Pancreas (tissue), 10 donors: Measurements from ENCODE around the gene MBTD1. TPM values are rescaled to one million over a fixed set of nuclear protein-coding genes. Genes with fewer than 3 reads are reported as not detected.

Experiments
- ATAC-seq, 4 donors: fragments of 200-7000 bp; cut with Tn5 transposase; one replicate each; pipeline versions ENCODE4 v1.8.0 to v1.9.1; 2020; ENCODE audit warnings: mild to moderate bottlenecking in 4 of 4, moderate library complexity in 4 of 4
- DNase-seq, 6 donors: peaks; one replicate each; pipeline ENCODE4 v3.0.0-alpha.2; 2020
- FAIRE-seq: peaks from 2 replicates; lab custom pipeline; 2012; peaks lifted over from hg19 to GRCh38; lab: Jason Lieb, UNC
- H3K27ac ChIP-seq, 4 donors: fragments of 200-600 bp; sonication (generic); 1 replicate in 3 of 4; 2 replicates in 1 of 4; pipeline versions ENCODE4 v1.5.0 to v1.8.0; 2020
- H3K27me3 ChIP-seq, 4 donors: fragments of 200-600 bp; one replicate each; pipeline ENCODE4 v1.8.0; 2021
- H3K36me3 ChIP-seq, 3 donors: fragments of 200-600 bp; sonication (generic) in 1 of 3; one replicate each; pipeline versions ENCODE4 v1.5.0 to v1.8.0; 2020 to 2021
- H3K4me1 ChIP-seq, 3 donors: fragments of 200-600 bp; one replicate each; pipeline ENCODE4 v1.8.0; 2021
- H3K4me3 ChIP-seq, 4 donors: fragments of 200-600 bp; sonication (generic) in 2 of 4; one replicate each; pipeline versions ENCODE4 v1.5.0 to v1.8.0; 2020 to 2021
- H3K9me3 ChIP-seq, 4 donors: fragments of 200-600 bp; one replicate each; pipeline ENCODE4 v1.8.0; 2021
- CTCF ChIP-seq, 4 donors: fragments of 200-600 bp; sonication (generic) in 3 of 4; IDR thresholded peaks; one replicate each; pipeline versions ENCODE4 v1.5.0 to v1.8.0; 2021; ENCODE audit warnings: antibody characterized with exemption in 4 of 4
- WGBS, 2 donors: extraction: QIAGEN DNeasy Blood & Tissue Kit; methylation state at CpG; one replicate each; pipeline ENCODE4 v1.1.7; 2013; 5-methylcytosine and 5-hydroxymethylcytosine counted together
- intact Hi-C, 3 donors: fragments of 100-400 bp; cut with DNase I; formaldehyde crosslinking; loops; one replicate each; pipeline versions ENCODE4 v1.11.1 to v1.14.2; 2022
- polyA plus RNA-seq, 2 donors: library from polyadenylated mRNA; stranded (reverse); fragments of 200-250 nt; gene quantifications; one replicate each; pipeline ENCODE4 v1.2.3, GENCODE V29; 2013
- total RNA-seq, 6 donors: library from RNA; stranded (reverse); fragmentation: NEBNext Ultra II Directional in 4 of 6; extraction: Animal tissue kit (Norgen Biotek cat#: 25700) in 4 of 6; gene quantifications; one replicate each; pipeline versions ENCODE4 v1.2.1 to v1.2.4, GENCODE V29; 2021 to 2023
- donor health status: healthy with polysubstance abuse.
- donor health status: DM: no; HTN: no; CAD: no; lungs with moderate emphysema.
- donor health status: DM: no; HTN: no; CAD: no.
- donor health status: control.
- donor health status: control.
- donor health status: Bipolar disorder and iron deficiency.
- donor health status: DM: yes; HTN: yes; CAD: no.
- donor health status: DM: no; HTN: no; CAD: no.
- donor health status: DM: no; HTN: no; CAD: no.
- donor health status: DM: yes; HTN: yes; CAD: no.

The MBTD1 gene
- total and polyA plus RNA-seq, 8 donors, result 5.6 to 12.6 (median 7.8) TPM

- FAIRE-seq, result no peak
- H3K36me3 ChIP-seq, result no peaks in the 10 kb centered on the region
- ATAC-seq, result no peak
- peaks cover 0 to 5% (median 0%) of the 10 kb centered on the region in 3 donors for H3K4me1 ChIP-seq
- H3K27me3 ChIP-seq, result no peaks in the 10 kb centered on the region
- no peak for TF ChIP-seq CTCF (IDR thresholded peaks at IDR 0.05)
- no peak overlapping the region for H3K27ac ChIP-seq
- no peaks in the 10 kb centered on the region for H3K9me3 ChIP-seq
- intact Hi-C loops, result no loop called here
- no peak for DNase-seq
- 25 to 37% methylated on average over 2 of the region's 2 CpGs for WGBS, 2 donors
- no peak overlapping the region for H3K4me3 ChIP-seq
Observed at GRCh38 chr17:51240275-51240674, 19.6 kb downstream of the MBTD1 start.

GRCh38 chr17:51238255-51238887 is 21.5 kb downstream of the MBTD1 start:
- intact Hi-C loops, result no loop called here
- H3K36me3 ChIP-seq, result no peaks in the 10 kb centered on the region
- TF ChIP-seq CTCF (IDR thresholded peaks at IDR 0.05), result no peak
- ATAC-seq, result no peak
- H3K9me3 ChIP-seq, result no peaks in the 10 kb centered on the region
- H3K4me3 ChIP-seq, result no peak overlapping the region
- no peak for FAIRE-seq
- no peak overlapping the region for H3K27ac ChIP-seq
- peaks cover 0 to 6% (median 0%) of the 10 kb centered on the region in 3 donors for H3K4me1 ChIP-seq
- WGBS, 2 donors, result 81 to 84% methylated on average over 6 of the region's 6 CpGs
- H3K27me3 ChIP-seq, result no peaks in the 10 kb centered on the region
- no peak for DNase-seq

- no peaks in the 10 kb centered on the region for H3K9me3 ChIP-seq
- WGBS, 2 donors, result 80 to 81% methylated on average over 6 of the region's 6 CpGs
- intact Hi-C loops, result no loop called here
- no peak for ATAC-seq
- H3K27ac ChIP-seq, result no peak overlapping the region
- DNase-seq, result no peak
- H3K4me1 ChIP-seq, result peaks cover 0 to 15% (median 8%) of the 10 kb centered on the region in 3 donors
- no peak overlapping the region for H3K4me3 ChIP-seq
- FAIRE-seq, result no peak
- H3K27me3 ChIP-seq, result no peaks in the 10 kb centered on the region
- no peak for TF ChIP-seq CTCF (IDR thresholded peaks at IDR 0.05)
- H3K36me3 ChIP-seq, result no peaks in the 10 kb centered on the region
Observed at GRCh38 chr17:51234162-51234561, 25.7 kb downstream of the MBTD1 start.

GRCh38 chr17:51231999-51232398 is 27.9 kb downstream of the MBTD1 start:
- intact Hi-C loops, result no loop called here
- ATAC-seq, result peak; percentile 63 to 73 (median 64)
- DNase-seq, result no peak
- H3K4me1 ChIP-seq, result peaks cover 0 to 15% (median 8%) of the 10 kb centered on the region in 3 donors
- H3K36me3 ChIP-seq, result no peaks in the 10 kb centered on the region
- peak overlapping the region in 2 of 4 donors; percentile 5 to 51 for H3K27ac ChIP-seq
- no peak for TF ChIP-seq CTCF (IDR thresholded peaks at IDR 0.05)
- H3K4me3 ChIP-seq, result no peak overlapping the region
- no peak for FAIRE-seq
- no peaks in the 10 kb centered on the region for H3K27me3 ChIP-seq
- WGBS, 2 donors, result 46 to 52% methylated on average over 4 of the region's 4 CpGs
- H3K9me3 ChIP-seq, result no peaks in the 10 kb centered on the region

- Histone ChIP-seq H3K36me3 (no peaks in the 10 kb centered on the region), H3K27me3 (no peaks in the 10 kb centered on the region), H3K4me3 (no peak overlapping the region), H3K4me1 (peaks cover 0 to 15% (median 8%) of the 10 kb centered on the region in 3 donors), H3K27ac (no peak overlapping the region), H3K9me3 (no peaks in the 10 kb centered on the region)
- intact Hi-C loops, result no loop called here
- TF ChIP-seq CTCF (IDR thresholded peaks at IDR 0.05), result no peak
- ATAC-seq, result no peak
- DNase-seq, result no peak
- FAIRE-seq, result no peak
- WGBS, 2 donors, result 70% methylated on average over 4 of the region's 4 CpGs
Observed at GRCh38 chr17:51230306-51230705, 29.5 kb downstream of the MBTD1 start.
